ENCODE measurements around the gene WDR59.
A peak's percentile ranks its signal among the peaks of the same experiment; 100 is the strongest.
"Not testable (repeated sequence)": the region's sequence is repeated elsewhere in the genome, so short reads cannot be mapped to it uniquely, and the experiment has no call there.

Gene WDR59

DNA sequence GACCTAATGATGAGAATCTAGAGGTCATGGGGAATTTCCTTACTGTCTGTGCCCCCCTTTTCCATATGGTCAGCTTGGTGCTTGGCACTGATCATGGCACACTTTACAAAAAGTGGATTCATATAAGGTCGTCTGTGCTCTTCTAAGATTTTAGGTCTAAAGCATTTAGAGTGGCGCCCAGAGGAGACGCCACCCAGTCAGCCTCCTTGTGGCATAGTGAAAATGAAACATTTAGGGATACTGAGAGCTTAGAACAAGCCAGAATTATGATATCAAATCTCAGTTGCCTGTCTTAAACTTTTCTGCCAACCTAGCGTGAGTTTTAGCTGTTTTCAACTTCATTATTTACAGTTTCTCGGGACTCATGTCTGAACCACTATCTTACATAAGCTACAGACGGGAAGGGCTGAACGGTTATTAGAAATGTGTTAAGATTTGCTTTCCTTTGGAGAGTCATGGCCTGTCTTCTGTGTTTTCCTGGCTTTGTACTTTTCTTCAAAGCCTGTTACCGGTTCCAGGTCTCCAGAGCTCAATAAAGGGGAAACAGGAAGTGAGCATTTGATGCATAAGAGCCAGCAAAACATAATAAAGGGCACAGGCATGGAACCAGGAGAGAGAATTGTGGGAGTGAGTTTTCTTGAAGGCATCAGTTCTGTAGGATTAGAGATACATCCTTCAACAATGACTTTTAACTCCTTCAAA, 27.6 kb upstream of the WDR59 start:
- DNase-seq (ENCODE audit: low read depth): peak; percentile 33

GRCh38 chr16:75011634-75012307, 26.8 kb upstream of the WDR59 start:
- peak; percentile 90 for DNase-seq (ENCODE audit: low read depth)

GRCh38 chr16:75010427-75010826, 25.5 kb upstream of the WDR59 start:
- no peak for DNase-seq (ENCODE audit: low read depth)

GRCh38 chr16:75007443-75007842, 22.5 kb upstream of the WDR59 start:
- DNase-seq (ENCODE audit: low read depth): no peak

DNA sequence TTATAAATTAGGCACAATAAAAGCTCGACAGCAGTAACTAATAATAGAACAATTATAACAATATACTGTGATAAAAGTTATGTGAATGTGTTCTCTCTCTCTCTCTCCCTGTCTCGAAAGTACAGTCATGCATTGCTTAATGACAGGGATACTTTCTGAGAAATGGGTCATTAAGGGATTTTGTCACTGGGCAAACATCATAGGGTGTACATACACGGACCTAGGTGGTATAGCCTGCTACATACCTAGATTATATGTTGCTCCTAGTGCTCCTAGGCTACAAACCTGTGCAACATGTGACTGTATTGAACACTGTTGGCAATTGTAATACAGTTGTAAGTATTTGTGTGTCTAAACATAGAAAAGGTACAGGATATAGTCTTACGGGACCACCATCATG, 20.8 kb upstream of the WDR59 start:
- no peak for DNase-seq (ENCODE audit: low read depth)

GRCh38 chr16:75004460-75004859, 19.5 kb upstream of the WDR59 start:
- no peak for DNase-seq (ENCODE audit: low read depth)

GRCh38 chr16:75003931-75004330, 19.0 kb upstream of the WDR59 start:
- no peak for DNase-seq (ENCODE audit: low read depth)

- DNase-seq (ENCODE audit: low read depth): no peak
Observed at GRCh38 chr16:75002474-75002873, 17.6 kb upstream of the WDR59 start.

DNA sequence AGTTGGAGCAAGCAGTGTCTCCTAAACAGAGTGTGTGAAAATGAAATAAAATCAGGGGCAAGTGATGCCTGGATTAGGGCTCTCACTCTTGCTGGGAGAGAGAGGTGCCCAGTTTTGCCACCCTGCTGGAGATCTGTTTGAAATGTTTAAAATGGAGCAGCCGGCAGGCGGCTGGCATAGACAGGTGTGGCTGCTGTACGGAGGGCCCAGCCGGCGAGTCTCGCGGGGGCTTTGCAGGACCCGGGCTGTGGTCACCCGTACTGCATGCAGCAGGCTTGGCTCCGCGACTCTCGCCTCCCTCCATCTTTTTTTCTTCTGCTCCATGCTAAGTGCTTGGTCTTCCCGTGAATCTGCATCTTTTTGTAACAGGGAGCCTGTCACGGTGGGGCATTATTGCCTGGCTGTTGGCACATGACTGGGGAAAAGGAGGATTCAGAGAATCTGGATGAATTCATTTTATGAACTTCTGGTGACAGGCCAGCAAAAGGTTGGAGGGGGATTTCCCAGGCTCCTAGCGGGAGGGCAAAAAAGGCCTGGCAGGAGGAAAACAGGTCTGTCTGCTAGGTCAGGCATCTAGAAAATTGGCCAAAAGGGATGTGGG, 15.7 kb upstream of the WDR59 start:
- DNase-seq (ENCODE audit: low read depth): peak; percentile 51

GRCh38 chr16:74999609-75000480, 14.9 kb upstream of the WDR59 start:
- peak; percentile 57 for DNase-seq (ENCODE audit: low read depth)

DNA sequence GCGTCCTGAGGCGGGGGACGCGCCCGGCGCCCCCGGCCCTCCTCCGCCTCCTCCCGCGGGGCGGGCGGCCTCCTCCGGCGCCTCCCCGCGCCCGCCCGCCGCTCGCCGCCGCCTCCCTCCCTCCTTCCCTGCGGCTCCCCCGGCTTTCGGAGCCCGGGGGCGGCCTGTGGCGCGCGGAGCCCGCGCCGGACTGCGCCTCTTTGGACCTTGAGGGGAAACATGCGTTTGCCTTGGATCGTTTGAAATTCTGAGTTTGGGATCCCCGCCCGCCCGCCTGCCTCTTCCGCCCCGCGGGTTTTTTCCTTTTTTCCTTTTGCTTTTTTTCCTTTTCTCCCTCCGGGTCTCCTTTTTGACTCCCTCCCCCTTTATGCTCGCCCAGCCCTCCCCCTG, 14.3 kb upstream of the WDR59 start:
- peak; percentile 51 for DNase-seq (ENCODE audit: low read depth)

DNA sequence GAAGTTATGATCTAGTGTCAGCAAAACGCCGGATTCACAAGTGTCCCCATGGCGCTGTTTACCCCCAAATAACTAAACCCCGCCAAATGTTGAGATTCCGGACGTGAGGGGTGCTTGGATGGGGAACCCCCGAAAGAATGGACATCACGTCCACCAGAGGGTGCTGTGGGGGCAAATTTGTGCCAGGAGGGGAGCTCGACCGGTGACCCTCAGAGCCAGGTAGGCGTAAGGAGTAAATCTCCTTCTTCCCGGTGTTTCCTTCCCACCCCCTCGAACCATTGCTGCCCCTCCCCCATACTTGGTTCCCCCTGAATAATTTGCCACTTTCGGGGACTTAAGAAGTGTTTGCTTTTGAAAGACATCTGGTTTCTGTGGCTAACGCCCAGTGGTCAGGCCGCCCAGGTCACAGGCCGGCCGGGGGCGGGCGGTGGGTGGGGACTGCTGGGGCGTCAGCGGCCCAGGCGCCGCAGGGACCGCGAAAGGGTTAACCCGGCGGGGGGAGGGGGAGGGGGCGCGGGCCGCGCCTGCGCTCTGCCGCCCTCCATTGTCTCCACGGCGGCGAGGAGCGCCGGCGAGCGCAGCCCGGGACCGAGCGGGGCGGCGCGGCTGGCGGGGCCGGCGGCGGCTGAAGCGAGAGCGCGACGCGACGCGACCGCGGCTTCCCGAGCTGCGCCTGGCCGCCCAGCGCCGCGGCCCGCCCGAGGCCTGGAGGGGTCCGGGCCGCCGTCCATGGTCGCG, 13.7 kb upstream of the WDR59 start, which contains the start of gene ZNRF1:
ZNRF1 (plus strand) TSS at position 544 of the 738 bp plus-strand sequence. CDS start 648 bp downstream, outside the sequence.
- DNase-seq (ENCODE audit: low read depth): peak; percentile 85

GRCh38 chr16:74997042-74997491, 12.1 kb upstream of the WDR59 start:
- no peak for DNase-seq (ENCODE audit: low read depth)

DNA sequence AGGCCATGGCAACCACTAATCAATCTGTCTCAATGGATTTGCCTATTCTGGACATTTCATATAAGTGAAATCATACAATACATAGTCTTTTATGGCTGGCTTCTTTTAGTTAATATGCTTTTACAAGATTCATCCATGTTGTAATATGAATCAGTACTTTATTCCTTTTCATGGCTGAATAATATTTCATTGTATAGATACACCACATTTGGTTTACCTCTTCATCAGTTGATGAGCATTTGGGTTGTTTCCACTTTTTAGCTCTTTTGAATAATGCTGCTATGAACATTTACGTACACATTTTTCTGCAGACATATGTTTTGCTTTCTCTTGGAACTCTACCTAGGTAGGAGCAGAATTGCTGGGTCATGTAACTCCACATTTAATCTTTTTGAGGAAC, 11.1 kb upstream of the WDR59 start:
- no peak for DNase-seq (ENCODE audit: low read depth)

DNA sequence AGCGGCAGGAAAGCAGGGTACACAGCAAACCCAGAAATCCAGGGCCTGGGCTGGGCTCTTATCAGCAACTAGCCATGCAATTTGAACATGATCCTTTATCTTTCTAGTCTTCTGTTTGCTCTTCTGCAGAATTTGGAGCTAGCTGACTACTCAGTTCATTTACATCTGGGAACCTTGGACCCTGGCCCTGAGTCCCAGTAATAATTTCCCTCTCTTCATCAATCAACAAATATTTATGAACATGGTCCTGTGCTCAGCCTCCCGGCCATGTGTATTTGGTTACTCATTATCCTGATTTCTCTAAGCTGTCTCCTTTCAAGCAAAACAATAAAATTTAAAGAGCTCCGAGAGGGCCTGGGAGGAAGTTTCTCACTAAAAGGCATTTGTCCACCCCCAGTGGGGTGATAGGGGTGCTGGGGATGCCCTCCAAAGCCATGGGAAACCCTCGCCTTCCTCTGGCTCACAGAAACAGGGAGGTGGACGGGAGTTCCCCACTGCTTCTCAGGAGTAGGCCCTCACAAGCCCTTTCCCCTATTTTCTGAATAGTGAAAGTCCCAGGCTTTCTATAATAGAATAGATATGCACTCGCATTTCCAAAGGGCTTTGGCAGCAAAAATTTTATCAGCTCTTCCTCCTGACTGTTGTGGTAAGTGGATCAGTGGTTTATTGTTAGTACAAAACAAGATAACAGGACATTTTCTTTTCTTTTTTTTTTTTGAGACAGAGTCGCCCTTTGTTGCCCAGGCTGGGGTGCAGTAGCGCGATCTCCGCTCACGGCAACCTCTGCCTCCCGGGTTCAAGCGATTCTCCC, 6.9 kb upstream of the WDR59 start:
- DNase-seq (ENCODE audit: low read depth): no peak

DNA sequence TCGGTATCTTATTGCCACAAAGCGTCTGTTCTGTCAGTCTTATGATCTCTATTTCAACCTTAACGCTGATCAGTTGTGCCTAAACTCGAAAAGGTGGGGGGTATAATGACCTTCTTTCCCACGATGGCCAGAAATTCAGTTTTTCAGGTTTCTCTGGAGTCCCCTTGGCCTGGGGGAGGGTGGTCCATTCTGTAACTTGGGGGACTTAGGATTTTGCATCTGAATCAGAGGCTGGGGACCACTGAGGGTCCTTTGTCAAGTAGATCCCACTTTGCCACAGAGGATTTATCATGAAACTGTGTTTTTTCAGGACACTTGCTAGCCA, 6.3 kb upstream of the WDR59 start:
- no peak for DNase-seq (ENCODE audit: low read depth)

DNA sequence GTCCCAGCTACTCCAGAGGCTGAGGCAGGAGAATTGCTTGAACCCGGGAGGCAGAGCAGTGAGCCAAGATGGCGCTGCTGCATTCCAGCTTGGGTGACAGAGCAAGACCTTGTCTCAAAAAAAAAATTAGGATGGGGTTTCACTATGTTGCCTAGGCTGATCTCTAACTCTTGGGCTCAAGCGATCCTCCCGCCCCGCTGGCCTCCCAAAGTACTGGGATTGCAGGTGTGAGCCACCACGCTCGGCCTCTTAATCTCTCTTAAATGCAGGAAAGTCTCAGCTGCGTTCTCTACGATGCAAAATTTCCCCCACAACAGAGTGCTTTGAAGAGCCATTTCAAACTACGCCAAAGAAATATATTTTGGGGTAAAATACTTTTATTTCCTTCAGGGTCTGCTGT, 5.9 kb upstream of the WDR59 start:
- DNase-seq (ENCODE audit: low read depth): no peak

GRCh38 chr16:74989864-74990263, 4.9 kb upstream of the WDR59 start:
- DNase-seq (ENCODE audit: low read depth): not testable (repeated sequence)

DNA sequence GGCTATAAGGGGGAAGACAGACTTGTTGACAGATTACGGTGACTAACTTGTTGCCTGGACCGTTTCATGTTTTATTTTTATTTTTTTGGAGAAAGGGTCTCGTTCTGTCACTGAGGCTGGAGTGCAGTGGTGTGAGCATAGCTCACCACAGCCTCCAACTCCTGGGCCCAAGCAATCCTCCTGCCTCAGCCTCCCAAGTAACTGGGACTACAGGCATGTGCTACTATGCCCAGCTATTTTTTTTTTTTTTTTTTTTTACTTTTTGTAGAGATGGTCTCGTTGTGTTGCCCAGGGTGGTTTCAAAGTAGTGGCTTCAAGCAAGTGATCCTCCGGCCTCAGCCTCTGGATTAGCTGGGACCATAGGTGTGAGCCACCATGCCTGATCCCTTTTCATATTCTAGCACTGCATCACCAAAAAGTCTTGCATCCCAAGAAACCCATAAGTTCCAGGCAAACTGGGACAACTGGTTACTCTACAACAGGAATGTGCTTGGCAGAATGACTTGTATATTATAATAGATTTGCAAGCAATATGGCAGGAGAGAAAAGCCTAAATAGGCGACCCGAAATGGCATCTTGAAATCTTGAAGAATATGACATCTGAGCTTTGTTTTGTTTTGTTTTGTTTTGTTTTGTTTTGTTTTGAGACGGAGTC, 2.2 kb upstream of the WDR59 start:
- no peak for DNase-seq (ENCODE audit: low read depth)

GRCh38 chr16:74984194-74984528, 762 bp downstream of the WDR59 start:
- DNase-seq (ENCODE audit: low read depth): no peak
